ENCODE measurements around the gene FBXO38.

DNA sequence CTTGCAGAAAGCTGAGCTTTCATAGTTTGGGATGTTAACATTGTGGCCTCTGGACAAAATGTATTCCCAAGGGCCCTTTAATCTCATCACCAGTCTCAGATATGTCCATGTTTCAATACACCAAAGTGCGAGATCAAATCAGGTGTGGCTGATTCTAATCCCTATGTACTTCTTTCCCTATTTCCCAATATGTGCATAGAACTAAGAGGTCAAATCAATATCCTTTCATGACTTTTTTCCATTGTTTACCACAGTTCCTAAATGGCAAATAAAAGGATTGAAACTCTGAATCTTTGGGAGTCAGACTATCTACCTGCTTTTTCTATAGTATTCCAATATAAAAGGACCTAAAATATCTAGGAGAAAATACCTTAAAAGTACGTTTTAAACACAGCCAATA lies 105.0 kb downstream of the FBXO38 start:
- no peak for TF ChIP-seq EZH2 (IDR thresholded peaks at IDR 0.05)
- TF ChIP-seq, protein P1, sequence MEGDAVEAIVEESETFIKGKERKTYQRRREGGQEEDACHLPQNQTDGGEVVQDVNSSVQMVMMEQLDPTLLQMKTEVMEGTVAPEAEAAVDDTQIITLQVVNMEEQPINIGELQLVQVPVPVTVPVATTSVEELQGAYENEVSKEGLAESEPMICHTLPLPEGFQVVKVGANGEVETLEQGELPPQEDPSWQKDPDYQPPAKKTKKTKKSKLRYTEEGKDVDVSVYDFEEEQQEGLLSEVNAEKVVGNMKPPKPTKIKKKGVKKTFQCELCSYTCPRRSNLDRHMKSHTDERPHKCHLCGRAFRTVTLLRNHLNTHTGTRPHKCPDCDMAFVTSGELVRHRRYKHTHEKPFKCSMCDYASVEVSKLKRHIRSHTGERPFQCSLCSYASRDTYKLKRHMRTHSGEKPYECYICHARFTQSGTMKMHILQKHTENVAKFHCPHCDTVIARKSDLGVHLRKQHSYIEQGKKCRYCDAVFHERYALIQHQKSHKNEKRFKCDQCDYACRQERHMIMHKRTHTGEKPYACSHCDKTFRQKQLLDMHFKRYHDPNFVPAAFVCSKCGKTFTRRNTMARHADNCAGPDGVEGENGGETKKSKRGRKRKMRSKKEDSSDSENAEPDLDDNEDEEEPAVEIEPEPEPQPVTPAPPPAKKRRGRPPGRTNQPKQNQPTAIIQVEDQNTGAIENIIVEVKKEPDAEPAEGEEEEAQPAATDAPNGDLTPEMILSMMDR (IDR thresholded peaks at IDR 0.05), result no peak
